Suprapubic skin (tissue), 4 donors: Measurements from ENCODE around the gene ZSWIM5. TPM values are rescaled to one million over a fixed set of nuclear protein-coding genes. Genes with fewer than 3 reads are reported as not detected.

Experiments
- DNase-seq, 2 donors: peaks; one replicate each; pipeline ENCODE4 v3.0.0-alpha.2; 2019; ENCODE audit warnings: low spot score in 2 of 2
- H3K27ac ChIP-seq: fragments of 200-600 bp; sonication (generic); one replicate; pipeline ENCODE4 v1.5.1; 2019
- H3K27me3 ChIP-seq: fragments of 200-600 bp; sonication (generic); one replicate; pipeline ENCODE4 v1.5.1; 2019
- H3K36me3 ChIP-seq: fragments of 200-600 bp; sonication (generic); one replicate; pipeline ENCODE4 v1.5.1; 2019
- H3K4me1 ChIP-seq: fragments of 200-600 bp; sonication (generic); one replicate; pipeline ENCODE4 v1.5.1; 2019
- H3K4me3 ChIP-seq: fragments of 200-600 bp; sonication (generic); one replicate; pipeline ENCODE4 v1.5.1; 2019; ENCODE audit warnings: mild to moderate bottlenecking
- H3K9me3 ChIP-seq: fragments of 200-600 bp; sonication (generic); one replicate; pipeline ENCODE4 v1.5.1; 2019
- EP300 ChIP-seq: sonication (generic); formaldehyde crosslinking; IDR thresholded peaks from one replicate; pipeline ENCODE4 v1.6.1; 2017; ENCODE audit warnings: antibody characterized with exemption
- POLR2A ChIP-seq, 2 donors: fragments of 450-650 bp; IDR thresholded peaks; one replicate each; pipeline ENCODE4 v1.6.1; 2017; ENCODE audit warnings: antibody characterized with exemption in 2 of 2, mild to moderate bottlenecking in 2 of 2, moderate library complexity in 2 of 2
- POLR2AphosphoS5 ChIP-seq, 3 donors: sonication (generic); formaldehyde crosslinking; IDR thresholded peaks; one replicate each; pipeline ENCODE4 v1.6.1; 2017; ENCODE audit warnings: antibody characterized with exemption in 3 of 3
- WGBS: methylation state at CpG from one replicate; pipeline ENCODE4 v1.1.5; 2018; 5-methylcytosine and 5-hydroxymethylcytosine counted together
- total RNA-seq, 4 donors: library from RNA; depleted of rRNA; stranded (reverse); fragments of >200 nt; gene quantifications; one replicate each; pipeline ENCODE4 v1.1.0, GENCODE V29; 2016
- TF ChIP-seq, protein P1 (sequence below), 2 donors: fragments of 200-600 bp in 1 of 2; fragments of 450-650 bp in 1 of 2; sonication (generic) in 1 of 2; IDR thresholded peaks; one replicate each; pipeline ENCODE4 v1.5.1; 2016 to 2019; ENCODE audit warnings: antibody characterized with exemption in 2 of 2, mild to moderate bottlenecking in 1 of 2, moderate library complexity in 1 of 2

The ZSWIM5 gene
- total RNA-seq, 4 donors from 2014 or later = 1.9 to 3.5 (median 2.8) TPM

DNA sequence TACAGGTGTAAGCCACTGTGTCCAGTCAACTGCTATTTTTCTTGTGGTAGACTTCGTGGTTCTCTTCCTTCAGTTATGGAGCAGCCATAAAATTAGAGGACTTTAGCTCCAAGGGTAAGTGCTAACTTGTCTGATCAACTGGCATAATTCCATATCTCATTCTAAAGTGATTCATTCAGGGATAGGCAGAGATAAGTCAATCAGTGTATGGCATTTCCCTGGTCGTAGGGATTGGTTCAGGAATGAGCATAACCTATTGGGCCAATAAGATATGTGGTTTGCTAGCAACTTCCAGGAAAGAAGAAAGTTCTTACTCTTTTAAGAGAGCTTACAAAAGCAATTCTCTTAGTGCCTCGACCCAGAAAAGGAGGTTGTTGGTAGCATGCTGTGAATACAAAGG lies 4.7 kb upstream of the ZSWIM5 start:
- no peak for DNase-seq
- H3K4me3 ChIP-seq = no peak overlapping the region

DNA sequence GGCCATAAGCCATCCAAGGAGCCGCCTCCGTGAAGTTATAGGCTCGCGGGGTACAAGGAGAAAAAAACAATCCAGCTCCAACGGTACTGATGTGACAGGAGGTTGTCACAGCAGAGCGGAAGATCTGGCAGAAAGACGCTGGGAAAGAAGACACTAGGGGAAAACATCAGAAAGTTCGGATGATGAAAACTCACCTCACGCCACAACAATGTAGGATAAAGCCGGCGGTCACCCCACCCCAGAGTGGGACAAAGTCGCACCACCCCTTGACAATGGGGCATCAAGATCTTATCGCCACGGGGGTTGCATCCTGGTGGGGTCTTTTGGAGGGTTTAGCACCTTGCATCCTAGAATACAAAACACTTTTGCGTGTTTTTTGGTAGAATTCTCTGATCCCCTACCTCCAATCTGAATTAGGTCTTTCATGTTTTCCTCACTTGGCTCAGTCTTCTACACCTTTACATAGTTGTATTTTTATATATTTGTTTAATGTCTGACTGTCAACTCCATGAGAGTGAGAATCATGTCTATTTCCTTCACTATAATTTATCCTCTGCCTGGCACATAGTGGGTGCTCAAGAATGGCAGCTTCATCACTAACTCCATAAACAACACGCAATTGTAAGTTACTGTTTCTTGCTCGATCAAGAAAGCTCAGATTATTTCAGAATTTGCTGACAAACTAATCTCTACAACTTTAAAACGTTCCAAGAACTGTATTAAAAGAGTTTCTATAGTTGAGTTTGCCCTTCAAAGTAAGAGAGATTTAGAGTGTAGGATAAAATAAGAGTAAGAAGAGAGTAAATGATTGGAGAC lies 611 bp upstream of the ZSWIM5 start:
- peak overlapping the region; percentile 93 for H3K4me3 ChIP-seq
- H3K27ac ChIP-seq = peak overlapping the region; percentile 84
- TF ChIP-seq POLR2A (IDR thresholded peaks at IDR 0.05) (no peak), POLR2AphosphoS5 (IDR thresholded peaks at IDR 0.05) (no peak), EP300 (no peak)
- TF ChIP-seq, protein P1, sequence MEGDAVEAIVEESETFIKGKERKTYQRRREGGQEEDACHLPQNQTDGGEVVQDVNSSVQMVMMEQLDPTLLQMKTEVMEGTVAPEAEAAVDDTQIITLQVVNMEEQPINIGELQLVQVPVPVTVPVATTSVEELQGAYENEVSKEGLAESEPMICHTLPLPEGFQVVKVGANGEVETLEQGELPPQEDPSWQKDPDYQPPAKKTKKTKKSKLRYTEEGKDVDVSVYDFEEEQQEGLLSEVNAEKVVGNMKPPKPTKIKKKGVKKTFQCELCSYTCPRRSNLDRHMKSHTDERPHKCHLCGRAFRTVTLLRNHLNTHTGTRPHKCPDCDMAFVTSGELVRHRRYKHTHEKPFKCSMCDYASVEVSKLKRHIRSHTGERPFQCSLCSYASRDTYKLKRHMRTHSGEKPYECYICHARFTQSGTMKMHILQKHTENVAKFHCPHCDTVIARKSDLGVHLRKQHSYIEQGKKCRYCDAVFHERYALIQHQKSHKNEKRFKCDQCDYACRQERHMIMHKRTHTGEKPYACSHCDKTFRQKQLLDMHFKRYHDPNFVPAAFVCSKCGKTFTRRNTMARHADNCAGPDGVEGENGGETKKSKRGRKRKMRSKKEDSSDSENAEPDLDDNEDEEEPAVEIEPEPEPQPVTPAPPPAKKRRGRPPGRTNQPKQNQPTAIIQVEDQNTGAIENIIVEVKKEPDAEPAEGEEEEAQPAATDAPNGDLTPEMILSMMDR (IDR thresholded peaks at IDR 0.05) = no peak
- DNase-seq = no peak
- H3K27me3 ChIP-seq = peaks cover 4% of the 10 kb centered on the region
- peaks cover 19% of the 10 kb centered on the region for H3K4me1 ChIP-seq
- WGBS = 10% methylated on average over 18 of the region's 18 CpGs
- no peaks in the 10 kb centered on the region for H3K36me3 ChIP-seq
- no peaks in the 10 kb centered on the region for H3K9me3 ChIP-seq

More for the DNA sequence above, 4.7 kb upstream of the ZSWIM5 start:
- TF ChIP-seq EP300 (no peak), POLR2A (IDR thresholded peaks at IDR 0.05) (no peak), POLR2AphosphoS5 (IDR thresholded peaks at IDR 0.05) (no peak)
- TF ChIP-seq, protein P1 (IDR thresholded peaks at IDR 0.05) = no peak
- peaks cover 4% of the 10 kb centered on the region for H3K27me3 ChIP-seq
- 51% methylated on average over 3 of the region's 3 CpGs for whole genome bisulfite sequencing
- H3K27ac ChIP-seq = no peak overlapping the region
- H3K9me3 ChIP-seq = no peaks in the 10 kb centered on the region
- peaks cover 7% of the 10 kb centered on the region for H3K4me1 ChIP-seq
- H3K36me3 ChIP-seq = no peaks in the 10 kb centered on the region

DNA sequence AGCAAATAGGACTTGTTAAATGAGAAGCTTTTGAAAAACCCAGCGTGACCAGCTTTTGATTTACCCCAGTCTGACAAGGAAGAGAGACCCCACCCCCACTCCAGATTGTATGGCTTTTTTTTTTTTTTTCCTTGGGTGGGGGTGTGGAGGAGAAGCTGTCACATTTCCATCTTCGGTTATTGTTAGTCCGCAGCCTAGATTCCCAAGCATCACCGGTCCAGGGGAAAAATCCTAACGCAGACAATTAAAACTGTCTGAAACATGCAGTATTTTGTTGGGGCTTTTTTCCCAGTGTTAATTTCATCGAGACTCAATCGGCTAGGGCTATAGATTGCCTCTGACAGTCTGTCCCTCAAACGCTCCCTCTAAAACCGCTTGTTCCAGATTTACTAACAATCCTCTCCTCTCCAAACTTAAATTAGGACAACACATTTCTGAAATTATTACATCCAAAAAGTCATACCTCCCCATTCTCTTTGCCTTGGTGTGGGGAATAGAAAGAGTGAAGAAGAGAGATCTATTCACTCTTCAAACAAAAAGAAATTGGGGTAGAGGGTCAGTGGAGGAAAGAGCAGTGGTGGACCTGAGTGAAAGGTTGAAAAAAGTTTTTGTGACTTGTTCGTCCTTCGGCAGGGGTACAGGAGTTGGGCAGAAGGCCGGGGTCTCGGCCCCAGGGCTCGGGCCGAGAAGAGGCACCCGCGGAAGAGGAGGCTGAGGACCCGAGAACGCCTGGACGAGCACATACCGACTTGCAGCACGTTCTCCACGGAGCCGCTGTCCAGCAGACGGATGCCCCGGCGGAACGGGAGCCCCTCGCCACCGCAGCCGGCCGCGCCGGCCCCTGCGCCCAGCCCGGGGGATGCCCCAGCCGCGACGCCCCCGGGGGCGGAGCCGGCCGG lies 1.1 kb downstream of the ZSWIM5 start:
- no peak for TF ChIP-seq POLR2A (IDR thresholded peaks at IDR 0.05)
- no peak for TF ChIP-seq POLR2AphosphoS5 (IDR thresholded peaks at IDR 0.05)
- no peak for TF ChIP-seq EP300
- TF ChIP-seq, protein P1 (IDR thresholded peaks at IDR 0.05) = no peak
- Histone ChIP-seq H3K4me3 (peak overlapping the region; percentile 93), H3K4me1 (peaks cover 19% of the 10 kb centered on the region), H3K27me3 (peaks cover 4% of the 10 kb centered on the region), H3K36me3 (no peaks in the 10 kb centered on the region), H3K27ac (peak overlapping the region; percentile 10), H3K9me3 (no peaks in the 10 kb centered on the region)
- no peak for DNase-seq
- 3% methylated on average over 25 of the region's 43 CpGs for WGBS

DNA sequence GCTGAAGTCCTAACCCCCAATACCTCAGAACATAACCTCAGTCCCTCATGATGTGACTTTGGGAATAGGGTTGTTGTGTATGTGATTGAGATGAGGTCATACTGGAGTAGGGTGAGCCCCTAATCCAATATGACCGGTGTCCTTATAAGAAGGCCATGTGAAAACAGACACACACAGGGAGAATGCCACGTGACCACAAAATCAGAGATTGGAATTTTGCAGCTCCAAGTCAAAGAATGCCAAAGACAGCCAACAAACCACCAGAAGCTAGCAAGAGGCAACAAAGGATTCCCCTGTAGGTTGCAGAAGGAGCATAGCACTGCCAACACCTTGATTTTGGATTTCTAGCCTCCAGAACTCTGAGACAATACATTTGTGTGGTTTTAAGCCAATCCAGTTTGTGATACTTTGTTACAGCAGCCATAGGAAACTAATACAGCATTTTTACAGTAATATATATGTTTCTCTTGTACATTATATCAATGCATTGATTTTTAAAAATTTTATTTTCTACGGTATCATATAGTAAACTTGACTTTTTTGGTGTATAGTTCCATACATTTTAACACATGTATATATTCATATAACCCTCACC lies 5.4 kb downstream of the ZSWIM5 start:
- H3K4me1 ChIP-seq = peaks cover 12% of the 10 kb centered on the region
- no peaks in the 10 kb centered on the region for H3K27me3 ChIP-seq
- H3K9me3 ChIP-seq = no peaks in the 10 kb centered on the region
- no peaks in the 10 kb centered on the region for H3K36me3 ChIP-seq
- no peak overlapping the region for H3K4me3 ChIP-seq
- 79% methylated on average over 3 of the region's 3 CpGs for WGBS
- TF ChIP-seq POLR2A (IDR thresholded peaks at IDR 0.05) (no peak), POLR2AphosphoS5 (IDR thresholded peaks at IDR 0.05) (no peak), EP300 (no peak)
- TF ChIP-seq, protein P1 (IDR thresholded peaks at IDR 0.05) = no peak
- no peak overlapping the region for H3K27ac ChIP-seq
- no peak for DNase-seq
